Liver (tissue), 3 donors: ENCODE measurements around the gene BCAR3.

Experiments
- GABPA ChIP-seq, 2 donors: IDR thresholded peaks in 1 of 2; conservative IDR thresholded peaks in 1 of 2; 2 replicates each; pipeline ENCODE4 v1.6.1; 2016; ENCODE audit warnings: antibody characterized with exemption in 2 of 2, mild to moderate bottlenecking in 1 of 2, moderate library complexity in 1 of 2
- YY1 ChIP-seq: IDR thresholded peaks from 2 replicates; pipeline ENCODE4 v1.6.1; 2016; ENCODE audit warnings: antibody characterized with exemption, mild to moderate bottlenecking
- TF ChIP-seq, protein P1 (sequence below): fragments of 150-350 bp; IDR thresholded peaks from 2 replicates; pipeline ENCODE4 v1.5.1; 2017; ENCODE audit warnings: improper control_type of control experiment, low read depth, low read length; ENCODE audit not compliant: missing input control
- donor health status: healthy.
- donor health status: healthy.

DNA sequence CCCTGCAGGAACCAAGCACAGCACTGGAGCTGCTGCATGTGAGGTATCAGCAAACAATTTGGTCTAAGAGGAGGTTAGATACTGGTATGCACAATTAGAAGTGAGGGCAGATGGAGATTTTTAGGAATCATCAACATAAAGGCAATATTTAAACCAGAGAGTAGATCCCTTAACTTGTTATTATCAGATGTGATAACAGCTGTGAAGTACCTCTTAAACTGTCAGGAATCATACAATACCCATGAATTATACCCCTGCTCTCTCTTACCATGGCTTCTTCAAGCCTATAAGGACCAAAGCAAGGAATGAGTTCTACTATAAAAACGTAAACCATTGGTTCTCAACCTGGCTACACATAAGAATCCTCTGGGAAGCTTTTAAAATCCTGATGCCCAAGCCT lies 3.9 kb downstream of the BCAR3 start:
- no peak for TF ChIP-seq YY1
- TF ChIP-seq, protein P1, sequence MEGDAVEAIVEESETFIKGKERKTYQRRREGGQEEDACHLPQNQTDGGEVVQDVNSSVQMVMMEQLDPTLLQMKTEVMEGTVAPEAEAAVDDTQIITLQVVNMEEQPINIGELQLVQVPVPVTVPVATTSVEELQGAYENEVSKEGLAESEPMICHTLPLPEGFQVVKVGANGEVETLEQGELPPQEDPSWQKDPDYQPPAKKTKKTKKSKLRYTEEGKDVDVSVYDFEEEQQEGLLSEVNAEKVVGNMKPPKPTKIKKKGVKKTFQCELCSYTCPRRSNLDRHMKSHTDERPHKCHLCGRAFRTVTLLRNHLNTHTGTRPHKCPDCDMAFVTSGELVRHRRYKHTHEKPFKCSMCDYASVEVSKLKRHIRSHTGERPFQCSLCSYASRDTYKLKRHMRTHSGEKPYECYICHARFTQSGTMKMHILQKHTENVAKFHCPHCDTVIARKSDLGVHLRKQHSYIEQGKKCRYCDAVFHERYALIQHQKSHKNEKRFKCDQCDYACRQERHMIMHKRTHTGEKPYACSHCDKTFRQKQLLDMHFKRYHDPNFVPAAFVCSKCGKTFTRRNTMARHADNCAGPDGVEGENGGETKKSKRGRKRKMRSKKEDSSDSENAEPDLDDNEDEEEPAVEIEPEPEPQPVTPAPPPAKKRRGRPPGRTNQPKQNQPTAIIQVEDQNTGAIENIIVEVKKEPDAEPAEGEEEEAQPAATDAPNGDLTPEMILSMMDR, result no peak
- TF ChIP-seq GABPA (IDR thresholded peaks at IDR 0.05 in 1 of 2, conservative IDR thresholded peaks at IDR 0.05 in 1 of 2), result no peak
